HG02642 (cell line): ENCODE data around the gene SYS1.

Source experiments
- ATAC-seq: cut with Tn5 transposase; IDR thresholded peaks from one replicate; pipeline ENCODE4 v1.9.1; 2021; ENCODE audit warnings: mild to moderate bottlenecking; ENCODE audit not compliant: unreplicated experiment, poor library complexity

SYS1 gene

DNA sequence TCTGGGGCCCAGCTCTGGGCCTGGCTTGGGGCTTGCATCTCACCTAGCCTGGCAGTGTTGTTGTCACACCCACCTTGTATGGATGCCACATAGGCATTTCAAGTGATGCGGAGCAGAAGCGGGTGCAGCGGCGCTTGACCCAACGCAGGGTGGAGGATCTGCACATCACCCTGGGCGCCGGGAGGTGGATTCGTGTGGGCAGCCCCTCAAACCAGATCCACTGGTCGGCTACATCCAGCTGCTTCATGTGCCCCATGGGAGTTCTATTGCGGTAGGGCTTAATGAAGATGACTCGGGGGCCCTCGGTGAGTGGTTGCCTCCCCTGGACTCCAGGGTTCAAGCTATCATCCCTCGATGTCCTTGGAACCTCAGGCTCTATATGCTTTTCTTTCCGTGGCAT is 12.0 kb downstream of the SYS1 start:
- ATAC-seq = no peak

DNA sequence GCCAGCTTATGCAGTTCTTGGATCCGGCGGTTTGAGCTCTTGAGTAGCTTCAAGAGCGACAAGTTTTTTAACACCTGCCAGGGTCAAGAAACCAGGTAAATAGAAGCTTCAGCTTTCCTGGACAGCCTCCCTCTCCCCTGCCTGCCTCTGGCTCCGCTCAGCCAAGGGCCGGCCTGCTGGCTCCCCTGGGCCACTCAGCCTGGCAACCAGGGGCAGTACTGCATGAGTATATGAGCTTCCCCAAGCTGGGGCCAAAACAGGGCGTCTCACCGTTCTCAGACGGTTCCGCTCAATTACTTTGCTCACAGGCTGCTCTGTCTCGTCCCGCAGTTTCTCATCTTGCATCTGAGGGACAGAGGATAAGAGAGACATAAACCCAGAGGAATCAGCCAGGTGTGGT is 14.3 kb downstream of the SYS1 start:
- ATAC-seq = no peak

DNA sequence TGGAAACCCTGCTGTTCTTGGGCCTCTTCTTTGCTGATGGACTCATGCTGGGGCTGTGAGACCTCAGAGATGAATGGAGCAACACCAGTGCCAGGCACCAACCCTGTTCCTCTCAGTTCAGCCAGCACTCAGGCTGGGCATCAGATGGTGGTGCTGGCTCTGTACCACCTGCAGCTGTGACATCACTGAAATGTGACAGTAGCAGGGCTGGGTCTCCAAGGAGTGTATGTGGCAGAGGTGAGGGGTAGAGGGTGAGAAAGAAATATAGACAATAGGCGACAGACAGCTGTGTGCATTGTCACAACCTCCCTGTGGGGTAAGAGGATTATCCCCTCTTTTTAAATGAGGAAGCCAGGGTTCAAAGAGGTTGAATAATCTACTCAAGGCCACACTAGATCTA is 15.2 kb downstream of the SYS1 start, which contains the start of gene TP53TG5:
TP53TG5 (minus strand) TSS at position 135 of the 400 bp plus-strand sequence; CDS start at position 46, 89 bp downstream.
- no peak for ATAC-seq

DNA sequence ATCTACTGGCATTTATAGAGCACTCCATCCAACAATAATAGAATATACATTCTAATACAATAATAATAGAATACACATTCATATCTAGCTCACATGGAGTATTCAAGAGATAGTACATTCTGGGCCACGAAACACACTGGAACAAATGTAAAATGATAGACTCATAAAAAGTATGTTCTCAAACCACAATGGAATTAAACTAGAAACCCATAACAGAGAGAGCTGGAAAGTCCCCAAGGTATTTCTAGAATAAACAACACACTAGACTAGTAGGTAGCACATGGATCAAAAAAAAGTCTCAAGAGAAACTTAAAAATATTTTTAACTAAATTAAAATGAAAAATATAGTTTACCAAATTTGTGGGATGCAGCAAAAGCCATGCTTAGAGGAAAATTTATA is 24.3 kb downstream of the SYS1 start:
- no peak for ATAC-seq

DNA sequence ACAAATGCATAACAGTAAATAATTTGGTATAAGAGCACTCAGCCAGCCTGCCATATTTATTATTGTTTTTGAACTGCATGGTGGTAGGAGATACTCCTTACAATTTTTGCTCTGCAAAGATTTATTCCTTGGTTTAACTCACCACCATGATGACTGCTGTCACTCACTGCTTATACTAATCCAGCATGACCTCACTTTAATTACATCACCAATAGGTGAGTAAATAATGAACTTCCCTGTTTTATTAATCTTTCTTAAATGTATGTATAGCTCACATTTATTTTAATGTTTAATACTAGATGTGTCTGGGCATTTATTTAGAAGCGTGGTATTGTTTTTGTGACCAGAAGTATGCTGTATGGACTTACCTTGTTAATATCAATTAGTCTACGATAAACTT is 28.0 kb downstream of the SYS1 start:
- no peak for ATAC-seq

DNA sequence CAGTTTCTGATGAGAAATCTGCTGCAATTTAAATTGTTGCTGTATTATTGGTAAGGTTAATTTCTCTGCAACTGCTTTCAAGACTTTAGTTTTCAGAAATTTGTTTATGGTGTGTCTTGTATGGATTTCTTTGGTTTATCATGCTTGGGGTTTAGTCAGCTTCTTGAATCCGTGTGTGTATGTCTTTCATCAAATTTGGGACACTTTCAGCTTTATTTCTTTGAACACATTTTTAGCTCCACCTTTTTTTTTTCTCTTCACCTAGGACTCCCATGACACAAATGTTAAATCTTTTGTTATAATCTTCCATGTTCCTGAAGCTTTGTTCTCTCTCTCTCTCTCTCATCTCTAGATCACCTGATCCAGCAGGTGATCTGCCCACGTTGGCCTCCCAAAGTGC is 28.6 kb downstream of the SYS1 start:
- no peak for ATAC-seq

DNA sequence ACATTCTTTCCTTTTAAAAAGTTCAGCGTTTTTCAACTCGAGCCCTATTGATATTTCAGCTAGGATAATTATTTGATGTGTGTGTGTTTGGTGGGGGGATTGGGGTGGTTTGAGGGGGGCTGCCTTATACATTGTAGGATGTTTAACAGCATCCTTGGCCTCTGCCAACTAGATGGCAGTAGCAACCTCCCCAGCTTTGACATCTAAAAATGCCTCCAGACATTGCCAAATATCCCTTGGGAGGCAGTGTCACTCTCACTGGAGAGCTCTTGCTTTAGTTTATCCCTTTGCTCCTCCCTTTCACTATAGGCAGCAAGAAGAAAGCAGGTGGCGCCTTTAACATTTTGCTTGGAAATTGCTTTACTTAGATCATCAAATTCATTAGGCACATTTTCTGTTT is 29.8 kb downstream of the SYS1 start:
- no peak for ATAC-seq

DNA sequence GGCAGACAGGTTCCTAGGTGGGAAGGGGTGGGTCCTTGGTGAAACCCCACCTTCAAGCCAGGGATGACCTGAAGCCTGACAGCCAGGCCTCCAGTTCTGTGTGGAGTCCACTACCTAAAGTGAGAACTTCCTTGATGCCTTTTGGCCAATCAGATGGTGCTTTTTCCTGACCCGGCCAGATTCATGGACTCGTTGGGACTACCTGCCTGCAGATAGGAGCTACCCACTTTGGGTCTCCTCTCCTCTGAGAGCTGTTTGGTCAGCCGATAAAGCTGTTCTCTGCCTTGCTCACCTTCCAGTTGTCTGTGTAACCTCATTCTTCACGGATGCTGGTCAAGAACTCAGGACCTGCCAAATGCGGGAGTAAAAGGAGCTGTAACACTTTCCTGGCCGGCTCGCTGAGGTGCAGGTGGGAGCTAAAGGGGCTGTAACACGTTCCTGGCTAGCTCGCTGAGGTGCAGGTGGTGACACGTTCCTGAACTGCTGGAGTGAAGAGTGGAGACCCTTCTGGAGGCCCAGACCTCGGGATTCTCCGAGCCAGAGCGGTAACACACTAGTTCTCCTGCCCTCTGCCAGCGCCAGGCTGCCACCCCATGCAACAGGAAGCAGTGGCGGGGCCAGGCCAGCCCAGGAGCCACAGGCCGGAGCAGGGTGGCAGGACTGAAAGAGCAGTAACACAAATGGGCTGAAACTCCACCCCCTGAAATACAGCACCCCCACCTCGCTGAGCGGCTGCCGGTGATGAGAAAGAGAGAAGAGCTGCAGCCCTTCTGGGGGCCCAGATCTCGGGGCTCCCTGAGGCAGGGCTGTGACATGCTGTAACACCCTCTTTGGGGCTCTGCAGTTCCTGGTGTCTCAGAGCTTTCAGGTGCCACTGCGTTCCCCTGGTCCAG is 31.5 kb downstream of the SYS1 start:
- no peak for ATAC-seq

DNA sequence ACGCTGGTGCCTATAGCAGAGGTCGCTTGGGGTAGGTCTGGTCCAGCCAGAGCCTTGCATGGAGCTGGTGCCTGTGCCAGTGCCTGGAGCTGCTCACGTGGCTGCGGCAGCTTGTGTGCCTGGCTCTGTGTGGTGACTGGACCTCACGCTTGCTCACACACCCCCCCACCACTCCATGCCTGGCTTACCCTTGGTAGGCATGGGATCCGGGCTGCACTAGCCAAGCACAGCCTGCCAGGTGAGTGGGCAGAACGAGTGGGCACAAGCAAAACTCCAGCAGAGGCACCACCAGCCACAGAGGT is 32.1 kb downstream of the SYS1 start:
- ATAC-seq = no peak

DNA sequence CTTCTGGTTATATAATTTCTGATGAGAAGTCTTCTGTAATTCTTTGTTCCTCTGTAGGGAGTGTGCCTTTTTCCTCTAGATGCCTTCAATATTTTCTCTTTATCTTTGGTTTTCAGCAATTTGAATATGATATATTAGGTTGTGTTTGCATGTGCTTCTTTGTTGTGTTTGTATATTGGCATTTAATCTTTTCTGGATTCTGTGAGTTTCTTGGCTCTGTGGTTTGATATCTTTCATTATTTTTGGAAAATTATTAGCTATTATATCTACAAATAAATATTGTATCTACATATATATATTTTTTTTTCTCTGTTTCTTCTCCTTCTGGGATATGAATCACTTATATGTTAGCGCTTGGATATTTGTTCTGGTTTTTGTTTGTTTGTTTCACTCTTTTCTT is 36.1 kb downstream of the SYS1 start:
- ATAC-seq = no peak

DNA sequence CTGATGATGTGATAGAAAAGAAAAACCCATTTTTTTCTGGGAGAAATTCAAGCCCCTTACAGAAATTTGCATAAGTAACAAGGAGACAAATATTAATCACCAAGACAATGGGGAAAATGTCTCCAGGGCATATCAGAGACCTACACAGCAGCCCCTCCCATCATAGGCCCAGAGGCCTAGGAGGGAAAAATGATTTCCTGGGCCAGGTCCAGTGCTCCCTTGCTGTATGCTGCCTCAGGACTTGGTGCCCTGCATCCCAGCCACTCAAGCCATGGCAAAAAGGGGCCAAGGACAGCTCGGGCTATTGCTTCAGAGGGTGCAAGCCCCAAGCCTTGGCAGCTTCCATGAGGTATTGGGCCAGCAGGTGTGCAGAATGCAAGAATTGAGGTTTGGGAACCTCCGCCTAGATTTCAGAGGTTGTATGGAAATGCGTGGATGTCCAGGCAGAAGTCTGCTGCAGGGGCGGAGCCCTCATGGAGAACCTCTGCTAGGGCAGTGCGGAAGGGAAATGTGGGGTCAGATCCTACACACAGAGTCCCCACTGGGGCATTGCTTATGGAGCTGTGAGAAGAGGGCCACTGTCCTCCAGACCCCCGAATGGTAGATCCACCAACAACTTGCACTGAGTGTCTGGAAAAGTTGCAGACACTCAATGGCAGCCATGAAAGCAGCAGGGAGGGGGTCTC is 37.5 kb downstream of the SYS1 start:
- no peak for ATAC-seq

DNA sequence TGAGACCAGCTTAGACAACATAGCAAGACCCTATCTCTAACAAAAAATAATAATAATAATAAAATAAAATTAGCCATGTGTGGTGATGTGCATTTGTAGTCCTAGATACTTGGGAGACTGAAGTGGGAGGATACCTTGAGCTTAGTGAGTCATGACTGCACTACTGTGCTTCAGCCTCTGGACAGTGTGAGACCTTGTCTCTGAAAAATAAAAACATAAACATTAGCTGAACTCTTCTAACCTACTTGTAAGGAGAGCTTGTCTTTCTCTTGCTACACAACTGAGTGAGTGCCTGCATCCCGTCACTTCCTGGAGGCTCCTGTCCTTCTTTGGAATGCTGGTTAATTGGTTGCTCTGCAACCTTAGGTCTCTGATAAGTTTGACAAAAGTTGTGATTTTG is 40.0 kb downstream of the SYS1 start:
- no peak for ATAC-seq

DNA sequence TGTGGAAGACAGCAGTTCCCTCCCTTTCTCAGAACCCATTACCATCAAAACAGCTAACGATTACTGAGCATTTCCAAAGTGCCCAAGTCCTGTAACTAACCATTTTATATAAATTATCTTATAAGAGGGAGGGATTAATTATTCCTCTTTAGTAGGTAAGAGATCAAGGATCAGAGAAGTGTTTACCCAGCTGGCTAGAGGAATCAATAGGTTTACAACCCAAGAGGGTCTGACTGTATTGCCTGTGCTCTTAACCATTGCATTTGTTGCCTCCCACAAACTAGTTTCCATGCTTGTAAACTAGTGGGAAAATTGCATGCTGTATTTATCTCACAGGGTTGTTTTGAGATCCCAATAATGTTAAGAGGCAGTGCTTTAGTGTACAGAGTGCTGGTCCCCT is 41.5 kb downstream of the SYS1 start:
- ATAC-seq = no peak

DNA sequence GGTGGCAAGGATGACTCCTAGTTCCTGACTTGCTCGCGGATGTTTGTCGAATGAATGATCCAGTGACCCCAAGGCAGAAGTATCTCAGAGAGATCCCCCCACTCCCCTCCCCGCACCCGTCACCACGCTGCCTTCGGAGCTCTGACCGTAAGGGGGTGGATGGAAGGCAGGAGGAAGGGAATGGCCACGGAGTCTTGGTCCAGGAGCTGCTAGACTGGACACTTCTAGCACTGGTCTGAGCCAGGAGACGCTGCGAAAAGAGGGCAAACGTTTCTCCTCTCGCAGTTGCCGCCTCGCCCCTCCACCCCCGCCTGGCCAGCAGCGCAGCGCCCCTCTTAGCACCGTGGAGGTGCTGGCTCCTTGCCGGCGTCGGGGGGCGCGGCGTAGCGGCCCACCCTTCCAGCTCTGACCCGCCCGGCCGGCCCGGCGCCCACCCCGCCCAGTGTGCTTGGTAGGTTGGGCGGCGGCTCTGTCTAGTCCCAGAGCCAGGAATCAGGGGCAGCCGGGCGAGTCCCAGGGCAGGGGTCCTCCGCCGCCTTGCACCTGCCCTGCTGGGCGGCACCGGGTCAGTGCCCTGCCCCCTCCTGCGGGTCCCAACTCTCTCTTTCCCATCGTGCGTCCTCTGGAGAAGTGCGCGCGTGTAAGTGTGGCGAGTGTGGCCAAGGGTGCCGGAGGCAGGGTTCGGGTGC is 42.8 kb downstream of the SYS1 start:
- peak; percentile 17 for ATAC-seq

DNA sequence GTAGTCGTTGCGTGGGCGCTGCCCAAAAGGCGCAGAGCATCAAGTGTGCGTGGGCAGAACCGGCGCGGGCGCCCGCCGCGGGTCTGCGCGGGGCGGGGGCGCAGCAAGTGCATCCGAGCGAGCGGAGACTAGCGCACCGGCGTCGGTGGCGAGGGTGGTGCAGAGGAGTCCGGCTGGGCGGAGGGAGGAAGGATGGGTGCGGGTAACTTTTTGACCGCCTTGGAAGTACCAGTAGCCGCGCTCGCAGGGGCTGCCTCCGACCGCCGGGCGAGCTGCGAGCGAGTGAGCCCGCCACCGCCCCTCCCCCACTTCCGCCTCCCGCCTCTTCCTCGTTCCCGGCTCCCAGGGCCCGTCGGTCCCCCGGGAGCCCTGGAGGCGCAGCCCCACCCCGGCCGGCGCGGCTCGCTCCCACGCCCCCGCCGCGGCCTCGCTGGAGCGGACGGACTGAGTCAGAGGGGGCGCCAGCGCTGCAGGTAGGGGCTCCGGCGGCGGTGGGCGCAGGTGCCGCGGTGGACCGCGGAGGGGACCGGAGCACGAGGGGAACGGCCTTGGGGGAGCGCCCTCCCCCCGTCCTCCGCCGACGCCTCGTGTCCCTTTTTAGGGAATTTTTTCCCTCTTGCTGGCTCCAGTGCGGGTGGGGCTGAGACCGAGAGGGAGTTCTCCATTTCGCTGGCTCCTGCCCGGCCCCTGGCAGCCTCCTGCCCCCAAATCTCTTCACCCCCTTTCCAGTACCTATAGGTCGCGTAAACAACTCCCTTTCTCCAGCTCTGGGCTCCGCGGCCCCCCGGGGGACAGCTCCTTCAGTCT is 43.5 kb downstream of the SYS1 start:
- peak; percentile 39 for ATAC-seq

DNA sequence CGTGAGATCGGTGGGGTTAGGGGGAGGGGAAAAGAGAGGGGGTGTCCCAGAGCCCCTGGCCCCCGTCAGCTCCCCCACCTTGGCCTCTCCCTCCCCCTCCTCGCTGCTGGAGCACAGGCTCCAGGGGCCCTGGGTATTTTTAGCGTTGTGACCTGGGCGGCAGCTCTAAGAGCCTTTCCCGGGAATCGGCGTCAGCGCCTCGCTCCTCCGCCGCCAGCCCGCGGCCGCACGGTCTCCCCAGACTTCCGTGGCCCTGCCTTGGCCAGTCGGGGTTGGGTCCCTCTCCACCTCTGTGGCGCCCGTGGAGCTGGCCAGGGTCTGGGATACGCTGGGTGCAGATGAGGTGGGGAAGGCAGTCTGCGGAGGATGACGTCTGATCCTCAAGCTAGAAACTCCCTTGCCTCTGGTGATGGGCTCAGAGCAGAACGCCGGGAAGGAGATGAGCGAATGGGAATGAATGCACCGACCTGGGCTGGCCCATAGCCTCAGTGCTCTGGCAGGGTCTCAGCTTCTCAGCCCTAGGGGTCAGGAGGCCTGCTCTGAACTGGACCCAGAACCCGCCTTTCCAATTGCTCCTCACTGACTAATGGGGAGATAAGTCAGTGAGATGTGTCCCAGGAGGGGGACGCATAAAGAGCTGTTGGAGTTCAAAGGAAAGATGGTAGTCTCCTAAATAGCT is 44.2 kb downstream of the SYS1 start:
- no peak for ATAC-seq

DNA sequence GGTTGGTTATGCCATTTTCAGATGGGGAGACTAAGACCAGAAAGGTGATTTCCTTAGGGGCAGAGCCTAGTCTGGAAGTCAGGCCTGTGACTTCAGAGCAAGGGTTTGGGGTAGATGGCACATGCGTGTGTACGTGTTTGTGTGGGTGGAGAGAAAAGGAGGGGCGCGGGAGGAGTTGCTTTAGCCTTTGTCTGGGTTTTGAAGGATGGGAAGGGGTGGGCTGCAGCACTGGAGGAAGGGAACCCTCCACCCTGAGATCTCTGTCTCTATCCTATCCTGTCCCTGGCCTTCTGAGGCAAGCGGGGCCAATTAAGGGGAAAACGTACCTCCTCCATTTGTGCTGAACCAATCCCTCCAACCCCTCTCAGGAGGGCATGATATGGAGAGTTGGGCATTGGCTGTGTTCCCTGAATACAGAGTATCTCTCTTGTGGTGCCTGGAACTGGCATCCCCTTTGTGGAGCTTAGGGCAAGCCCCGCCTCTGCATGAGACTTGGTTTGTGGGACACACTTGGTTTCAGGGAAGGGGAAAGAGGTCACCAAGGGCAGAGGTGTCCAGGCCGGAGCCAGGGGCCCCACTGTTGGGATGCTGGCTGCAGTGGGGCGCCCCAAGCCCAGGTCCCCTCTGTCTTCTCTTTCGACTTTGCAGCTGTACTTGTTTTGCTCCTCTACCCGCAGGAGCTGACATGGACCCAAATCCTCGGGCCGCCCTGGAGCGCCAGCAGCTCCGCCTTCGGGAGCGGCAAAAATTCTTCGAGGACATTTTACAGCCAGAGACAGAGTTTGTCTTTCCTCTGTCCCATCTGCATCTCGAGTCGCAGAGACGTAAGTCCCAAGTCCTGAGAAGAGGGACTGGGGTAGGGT is 45.1 kb downstream of the SYS1 start, which contains the start of gene DBNDD2:
DBNDD2 (plus strand) TSS at position 507 of the 863 bp plus-strand sequence; CDS start at position 686, 179 bp downstream.
- no peak for ATAC-seq

DNA sequence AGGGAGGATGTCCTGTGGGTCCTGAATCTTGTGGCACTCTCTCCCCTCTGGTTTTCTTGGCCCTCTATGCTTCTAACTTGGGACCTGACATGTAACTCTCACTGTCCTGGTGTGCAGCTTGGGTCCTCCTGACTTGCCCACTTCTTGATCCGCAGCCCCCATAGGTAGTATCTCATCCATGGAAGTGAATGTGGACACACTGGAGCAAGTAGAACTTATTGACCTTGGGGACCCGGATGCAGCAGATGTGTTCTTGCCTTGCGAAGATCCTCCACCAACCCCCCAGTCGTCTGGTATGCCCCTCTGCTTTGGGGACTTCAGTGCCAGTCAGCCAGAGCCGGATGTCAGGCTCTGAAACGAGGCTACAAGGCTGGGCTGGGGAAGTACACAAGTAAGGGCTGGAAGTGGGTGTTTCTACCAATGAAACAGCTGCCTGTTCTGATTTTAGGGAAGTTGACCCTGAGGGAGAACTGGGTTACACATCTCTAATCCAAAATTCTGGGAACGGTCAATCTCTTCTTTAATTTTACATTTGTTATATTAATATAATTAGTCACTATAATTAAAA is 45.8 kb downstream of the SYS1 start:
- ATAC-seq = no peak
